ENCODE data around the gene GDPD2. TPM values are rescaled to one million over a fixed set of nuclear protein-coding genes. Genes with fewer than 3 reads are reported as not detected.
"Not testable (repeated sequence)": the region's sequence is repeated elsewhere in the genome, so short reads cannot be mapped to it uniquely, and the experiment has no call there.

Gene GDPD2
- total RNA-seq (under 1 TPM in 1 of 2 experiments, not detected in 1; 0.09 TPM), polyA plus RNA-seq (not detected)

- no peaks in the 10 kb centered on the region for H3K9me3 Mint-ChIP-seq
Measured at GRCh38 chrX:70422851-70423341, at the start of gene GDPD2. Gene GDPD2, plus strand, starts transcription at chrX:70423314. Its CDS starts 1,671 bp downstream, at chrX:70424985.

GRCh38 chrX:70386235-70386634 is 36.9 kb upstream of the GDPD2 start:
- Mint-ChIP-seq H3K4me1 (peaks cover 0 to 3% (median 0%) of the 10 kb centered on the region in 3 donors), H3K27me3 (no peaks in the 10 kb centered on the region), H3K9me3 (no peaks in the 10 kb centered on the region), H3K27ac (no peak overlapping the region), H3K4me3 (no peak overlapping the region), H3K36me3 (no peaks in the 10 kb centered on the region)
- POLR2A ChIA-PET = no interaction called here
- no peaks in the 10 kb centered on the region for H3K36me3 ChIP-seq (ENCODE audit: insufficient read depth, low read length)
- H3K27me3 ChIP-seq (ENCODE audit: insufficient read depth, low read length, poor library complexity, severe bottlenecking) = no peaks in the 10 kb centered on the region
- no peaks in the 10 kb centered on the region for H3K9me3 ChIP-seq (ENCODE audit: low read length)
- CTCF ChIA-PET = no interaction called here
- H3K27ac ChIP-seq (ENCODE audit: low read depth, low read length) = no peak overlapping the region
- no peak overlapping the region for H3K4me3 ChIP-seq (ENCODE audit: low read length)
- H3K4me1 ChIP-seq (ENCODE audit: insufficient read depth, low read length) = no peaks in the 10 kb centered on the region
- no peak for DNase-seq

More at GRCh38 chrX:70422851-70423341, at the start of gene GDPD2:
- no peaks in the 10 kb centered on the region for H3K36me3 Mint-ChIP-seq
- H3K4me1 Mint-ChIP-seq = no peaks in the 10 kb centered on the region
- Histone ChIP-seq H3K36me3 (ENCODE audit: insufficient read depth, low read length) (no peaks in the 10 kb centered on the region), H3K9me3 (ENCODE audit: low read length) (no peaks in the 10 kb centered on the region), H3K27ac (ENCODE audit: low read depth, low read length) (no peak within 1 kb of the TSS), H3K4me1 (ENCODE audit: insufficient read depth, low read length) (no peaks in the 10 kb centered on the region), H3K4me3 (ENCODE audit: low read length) (no peak within 1 kb of the TSS), H3K27me3 (ENCODE audit: insufficient read depth, low read length, poor library complexity, severe bottlenecking) (no peaks in the 10 kb centered on the region)
- H3K27me3 Mint-ChIP-seq = peaks cover 0 to 6% of the 10 kb centered on the region in 2 donors
- H3K27ac Mint-ChIP-seq = no peak within 1 kb of the TSS
- no peak for DNase-seq
- no peak within 1 kb of the TSS for H3K4me3 Mint-ChIP-seq
- ChIA-PET POLR2A (no interaction called here), CTCF (no interaction called here)

- POLR2A ChIA-PET = interaction anchor here (1.0 kb wide), 1 partner anchor 34 kb away, joined by 3 read pairs; no protein-coding TSS in a partner anchor
- peak overlapping the region; percentile 86 to 99 (median 96) for H3K27ac Mint-ChIP-seq
- H3K36me3 Mint-ChIP-seq = no peaks in the 10 kb centered on the region
- Histone ChIP-seq H3K9me3 (ENCODE audit: low read length) (no peaks in the 10 kb centered on the region), H3K27me3 (ENCODE audit: insufficient read depth, low read length, poor library complexity, severe bottlenecking) (no peaks in the 10 kb centered on the region), H3K36me3 (ENCODE audit: insufficient read depth, low read length) (no peaks in the 10 kb centered on the region), H3K27ac (ENCODE audit: low read depth, low read length) (peak overlapping the region; percentile 51), H3K4me1 (ENCODE audit: insufficient read depth, low read length) (peaks cover 5% of the 10 kb centered on the region), H3K4me3 (ENCODE audit: low read length) (no peak overlapping the region)
- peak in 4 of 5 donors; percentile 1 to 60 (median 54) for DNase-seq
- H3K9me3 Mint-ChIP-seq = no peaks in the 10 kb centered on the region
- H3K4me3 Mint-ChIP-seq = peak overlapping the region in 5 of 7 donors; percentile 50 to 74 (median 65)
- H3K27me3 Mint-ChIP-seq = peaks cover 0 to 1% of the 10 kb centered on the region in 2 donors
- CTCF ChIA-PET = interaction anchor here (1.0 kb wide), 1 partner anchor 9 kb away, joined by 4 read pairs; no protein-coding TSS in a partner anchor
- peaks cover 9 to 14% (median 14%) of the 10 kb centered on the region in 3 donors for H3K4me1 Mint-ChIP-seq
Measured at GRCh38 chrX:70398899-70399298, 24.2 kb upstream of the GDPD2 start.

GRCh38 chrX:70400181-70400580 is 22.9 kb upstream of the GDPD2 start:
- Mint-ChIP-seq H3K27ac (peak overlapping the region in 2 of 8 donors; percentile 29 to 36), H3K4me1 (peaks cover 9 to 14% (median 14%) of the 10 kb centered on the region in 3 donors)
- CTCF ChIA-PET; H3K36me3 Mint-ChIP-seq; H3K36me3 ChIP-seq (ENCODE audit: insufficient read depth, low read length); H3K9me3 ChIP-seq (ENCODE audit: low read length); H3K4me3 ChIP-seq (ENCODE audit: low read length); H3K27ac ChIP-seq (ENCODE audit: low read depth, low read length); POLR2A ChIA-PET; DNase-seq; H3K9me3 Mint-ChIP-seq; H3K27me3 ChIP-seq (ENCODE audit: insufficient read depth, low read length, poor library complexity, severe bottlenecking); H3K27me3 Mint-ChIP-seq; H3K4me1 ChIP-seq (ENCODE audit: insufficient read depth, low read length); H3K4me3 Mint-ChIP-seq: not testable (repeated sequence)

- Histone ChIP-seq H3K4me3 (ENCODE audit: low read length) (no peak overlapping the region), H3K27me3 (ENCODE audit: insufficient read depth, low read length, poor library complexity, severe bottlenecking) (no peaks in the 10 kb centered on the region), H3K9me3 (ENCODE audit: low read length) (no peaks in the 10 kb centered on the region), H3K4me1 (ENCODE audit: insufficient read depth, low read length) (peaks cover 5% of the 10 kb centered on the region), H3K36me3 (ENCODE audit: insufficient read depth, low read length) (no peaks in the 10 kb centered on the region), H3K27ac (ENCODE audit: low read depth, low read length) (no peak overlapping the region)
- no peaks in the 10 kb centered on the region for H3K36me3 Mint-ChIP-seq
- CTCF ChIA-PET = no interaction called here
- POLR2A ChIA-PET = no interaction called here
- peaks cover 0 to 1% of the 10 kb centered on the region in 2 donors for H3K27me3 Mint-ChIP-seq
- H3K9me3 Mint-ChIP-seq = no peaks in the 10 kb centered on the region
- H3K4me1 Mint-ChIP-seq = peaks cover 9 to 14% (median 13%) of the 10 kb centered on the region in 3 donors
- H3K4me3 Mint-ChIP-seq = no peak overlapping the region
- DNase-seq = no peak
- peak overlapping the region in 2 of 8 donors; percentile 8 to 73 for H3K27ac Mint-ChIP-seq
Measured at GRCh38 chrX:70402721-70403120, 20.4 kb upstream of the GDPD2 start.

GRCh38 chrX:70405003-70405402 is 18.1 kb upstream of the GDPD2 start:
- Mint-ChIP-seq H3K9me3 (no peaks in the 10 kb centered on the region), H3K36me3 (no peaks in the 10 kb centered on the region), H3K27me3 (peaks cover 0 to 3% of the 10 kb centered on the region in 2 donors), H3K27ac (no peak overlapping the region), H3K4me3 (no peak overlapping the region), H3K4me1 (no peaks in the 10 kb centered on the region)
- ChIA-PET POLR2A (no interaction called here), CTCF (no interaction called here)
- H3K27ac ChIP-seq (ENCODE audit: low read depth, low read length) = no peak overlapping the region
- no peak overlapping the region for H3K4me3 ChIP-seq (ENCODE audit: low read length)
- no peaks in the 10 kb centered on the region for H3K9me3 ChIP-seq (ENCODE audit: low read length)
- no peaks in the 10 kb centered on the region for H3K36me3 ChIP-seq (ENCODE audit: insufficient read depth, low read length)
- H3K4me1 ChIP-seq (ENCODE audit: insufficient read depth, low read length) = no peaks in the 10 kb centered on the region
- no peak for DNase-seq
- H3K27me3 ChIP-seq (ENCODE audit: insufficient read depth, low read length, poor library complexity, severe bottlenecking) = no peaks in the 10 kb centered on the region

- no peak overlapping the region for H3K4me3 Mint-ChIP-seq
Measured at GRCh38 chrX:70410921-70411320, 12.2 kb upstream of the GDPD2 start.

GRCh38 chrX:70411475-70411874 is 11.6 kb upstream of the GDPD2 start:
- no peaks in the 10 kb centered on the region for H3K9me3 Mint-ChIP-seq
- no peaks in the 10 kb centered on the region for H3K9me3 ChIP-seq (ENCODE audit: low read length)
- peaks cover 0 to 1% of the 10 kb centered on the region in 2 donors for H3K27me3 Mint-ChIP-seq
- H3K36me3 ChIP-seq (ENCODE audit: insufficient read depth, low read length) = no peaks in the 10 kb centered on the region
- H3K27ac ChIP-seq (ENCODE audit: low read depth, low read length) = no peak overlapping the region
- H3K27me3 ChIP-seq (ENCODE audit: insufficient read depth, low read length, poor library complexity, severe bottlenecking) = no peaks in the 10 kb centered on the region
- H3K4me3 ChIP-seq (ENCODE audit: low read length) = no peak overlapping the region
- CTCF ChIA-PET = no interaction called here
- POLR2A ChIA-PET = no interaction called here
- no peaks in the 10 kb centered on the region for H3K36me3 Mint-ChIP-seq
- H3K4me1 Mint-ChIP-seq = no peaks in the 10 kb centered on the region
- H3K27ac Mint-ChIP-seq = no peak overlapping the region
- H3K4me1 ChIP-seq (ENCODE audit: insufficient read depth, low read length) = no peaks in the 10 kb centered on the region
- DNase-seq = no peak
- H3K4me3 Mint-ChIP-seq = no peak overlapping the region

More at GRCh38 chrX:70410921-70411320, 12.2 kb upstream of the GDPD2 start:
- H3K36me3 ChIP-seq (ENCODE audit: insufficient read depth, low read length) = no peaks in the 10 kb centered on the region
- Mint-ChIP-seq H3K9me3 (no peaks in the 10 kb centered on the region), H3K27me3 (peaks cover 0 to 1% of the 10 kb centered on the region in 2 donors), H3K4me1 (no peaks in the 10 kb centered on the region), H3K36me3 (no peaks in the 10 kb centered on the region), H3K27ac (no peak overlapping the region)
- H3K4me3 ChIP-seq (ENCODE audit: low read length) = no peak overlapping the region
- no peak overlapping the region for H3K27ac ChIP-seq (ENCODE audit: low read depth, low read length)
- no peaks in the 10 kb centered on the region for H3K27me3 ChIP-seq (ENCODE audit: insufficient read depth, low read length, poor library complexity, severe bottlenecking)
- no peaks in the 10 kb centered on the region for H3K4me1 ChIP-seq (ENCODE audit: insufficient read depth, low read length)
- ChIA-PET CTCF (no interaction called here), POLR2A (no interaction called here)
- DNase-seq = no peak
- no peaks in the 10 kb centered on the region for H3K9me3 ChIP-seq (ENCODE audit: low read length)

Measured in CD8-positive, alpha-beta memory T cell (primary cell).